Measurements from ENCODE around the gene PPP2R2C.

- TF ChIP-seq CTCF (conservative IDR thresholded peaks at IDR 0.05; ENCODE audit: low read length) = no peak
- TF ChIP-seq EZH2phosphoT487 (IDR thresholded peaks at IDR 0.05; ENCODE audit: borderline replicate concordance) = no peak
Observed at GRCh38 chr4:6500481-6501140, 28.2 kb upstream of the PPP2R2C start.
